Thoracic aorta (tissue), 2 donors: ENCODE data around the gene MIER2. TPM values are rescaled to one million over a fixed set of nuclear protein-coding genes. Genes with fewer than 3 reads are reported as not detected.

Experiments used
- ATAC-seq: fragments of 150-250 bp; one replicate; pipeline ENCODE4 v1.8.0; 2017; ENCODE audit warnings: low read depth; ENCODE audit not compliant: insufficient number of reproducible peaks, low FRiP score
- DNase-seq: peaks from one replicate; pipeline ENCODE4 v3.0.0-alpha.2; 2020; ENCODE audit warnings: low spot score
- H3K27ac ChIP-seq, 2 donors: fragments of 200-600 bp; sonication (generic); 1 replicate in 1 of 2; 2 replicates in 1 of 2; pipeline ENCODE4 v1.5.1; 2016; ENCODE audit warnings: mild to moderate bottlenecking in 2 of 2, moderate library complexity in 2 of 2
- H3K27me3 ChIP-seq: fragments of 200-600 bp; sonication (generic); replicated peaks from 2 replicates; pipeline ENCODE4 v1.6.0; 2016; ENCODE audit warnings: mild to moderate bottlenecking; ENCODE audit not compliant: insufficient read depth
- H3K36me3 ChIP-seq: fragments of 200-600 bp; sonication (generic); one replicate; pipeline ENCODE4 v1.5.1; 2016
- H3K4me1 ChIP-seq, 2 donors: fragments of 200-600 bp; sonication (generic); 1 replicate in 1 of 2; 2 replicates in 1 of 2; pipeline versions ENCODE4 v1.5.1 to v1.6.0; 2016; ENCODE audit warnings: low read depth in 2 of 2, mild to moderate bottlenecking in 1 of 2; ENCODE audit not compliant: control insufficient read depth in 1 of 2
- H3K4me3 ChIP-seq: fragments of 200-600 bp; sonication (generic); 2 replicates; pipeline ENCODE4 v1.5.1; 2016; ENCODE audit warnings: mild to moderate bottlenecking
- H3K9me3 ChIP-seq: fragments of 200-600 bp; sonication (generic); 2 replicates; pipeline ENCODE4 v1.5.1; 2016
- total RNA-seq, 2 donors: library from RNA; depleted of rRNA; stranded (reverse); fragments of >200 nt; gene quantifications; one replicate each; pipeline versions ENCODE4 v1.1.0 to v1.2.3, GENCODE V29; 2016
- TF ChIP-seq, protein P1 (sequence below): fragments of 200-600 bp; sonication (generic); IDR thresholded peaks from one replicate; pipeline ENCODE4 v1.5.1; 2019; ENCODE audit warnings: antibody characterized with exemption

MIER2 gene
- total RNA-seq, 2 donors from 2014 or later = 8.8 to 43.6 TPM

DNA sequence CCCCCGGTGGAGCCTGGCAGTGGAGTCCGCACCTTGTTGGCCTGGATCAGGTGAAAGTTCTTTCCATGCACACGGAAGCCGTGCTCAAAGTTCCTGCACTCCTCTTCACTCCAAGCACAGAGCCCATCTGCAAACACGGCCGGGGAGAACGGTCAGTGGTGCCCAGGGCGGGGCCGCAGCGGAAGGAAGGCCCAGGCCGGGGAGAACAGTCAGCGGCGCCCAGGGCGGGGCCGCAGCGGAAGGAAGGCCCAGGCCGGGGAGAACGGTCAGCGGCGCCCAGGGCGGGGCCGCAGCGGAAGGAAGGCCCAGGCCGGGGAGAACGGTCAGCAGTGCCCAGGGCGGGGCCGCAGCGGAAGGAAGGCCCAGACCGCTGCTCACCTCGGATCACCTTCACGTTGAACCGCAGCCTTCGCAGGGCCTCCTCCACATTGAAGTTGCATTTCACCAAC, 32.8 kb downstream of the MIER2 start:
- ATAC-seq = no peak
- DNase-seq = no peak
- Histone ChIP-seq H3K4me3 (no peak overlapping the region), H3K27me3 (no peaks in the 10 kb centered on the region), H3K4me1 (no peaks in the 10 kb centered on the region), H3K36me3 (peaks cover 53% of the 10 kb centered on the region), H3K27ac (no peak overlapping the region), H3K9me3 (no peaks in the 10 kb centered on the region)
- TF ChIP-seq, protein P1, sequence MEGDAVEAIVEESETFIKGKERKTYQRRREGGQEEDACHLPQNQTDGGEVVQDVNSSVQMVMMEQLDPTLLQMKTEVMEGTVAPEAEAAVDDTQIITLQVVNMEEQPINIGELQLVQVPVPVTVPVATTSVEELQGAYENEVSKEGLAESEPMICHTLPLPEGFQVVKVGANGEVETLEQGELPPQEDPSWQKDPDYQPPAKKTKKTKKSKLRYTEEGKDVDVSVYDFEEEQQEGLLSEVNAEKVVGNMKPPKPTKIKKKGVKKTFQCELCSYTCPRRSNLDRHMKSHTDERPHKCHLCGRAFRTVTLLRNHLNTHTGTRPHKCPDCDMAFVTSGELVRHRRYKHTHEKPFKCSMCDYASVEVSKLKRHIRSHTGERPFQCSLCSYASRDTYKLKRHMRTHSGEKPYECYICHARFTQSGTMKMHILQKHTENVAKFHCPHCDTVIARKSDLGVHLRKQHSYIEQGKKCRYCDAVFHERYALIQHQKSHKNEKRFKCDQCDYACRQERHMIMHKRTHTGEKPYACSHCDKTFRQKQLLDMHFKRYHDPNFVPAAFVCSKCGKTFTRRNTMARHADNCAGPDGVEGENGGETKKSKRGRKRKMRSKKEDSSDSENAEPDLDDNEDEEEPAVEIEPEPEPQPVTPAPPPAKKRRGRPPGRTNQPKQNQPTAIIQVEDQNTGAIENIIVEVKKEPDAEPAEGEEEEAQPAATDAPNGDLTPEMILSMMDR = no peak

DNA sequence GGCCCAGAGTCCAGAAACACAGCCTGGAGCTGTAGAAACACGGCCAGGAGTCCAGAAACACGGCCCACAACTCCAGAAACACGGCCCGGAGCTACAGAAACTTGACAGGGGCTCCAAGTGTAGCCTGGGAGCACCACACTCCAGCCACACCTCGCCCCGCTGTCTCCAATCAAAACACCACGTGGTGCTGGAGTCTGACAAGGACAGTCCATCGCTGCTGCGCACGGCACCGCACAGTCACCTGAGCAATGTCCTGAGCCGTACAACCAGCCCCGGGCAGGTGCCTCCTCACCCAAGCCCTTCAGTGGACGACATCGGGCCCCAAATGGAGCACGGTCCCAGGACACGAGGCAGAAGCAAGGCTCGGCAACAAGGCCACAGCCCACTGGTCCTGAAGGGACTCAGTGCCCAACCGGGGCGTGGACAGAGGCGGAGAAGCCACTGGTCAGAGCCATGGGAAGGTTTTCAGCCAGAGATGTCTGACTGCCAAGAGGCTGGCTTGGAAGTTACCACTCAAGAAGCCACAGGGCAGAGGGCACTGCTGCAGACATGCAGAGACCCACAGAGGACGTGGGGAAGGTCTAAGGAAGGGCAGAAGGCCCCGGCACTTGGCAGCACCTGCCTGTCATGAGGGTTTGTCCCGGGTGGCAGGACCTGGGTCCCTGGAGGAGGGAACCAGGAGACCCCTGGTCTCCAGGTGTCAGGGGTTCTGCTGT, 33.7 kb downstream of the MIER2 start:
- TF ChIP-seq, protein P1 = no peak
- Histone ChIP-seq H3K36me3 (peaks cover 53% of the 10 kb centered on the region), H3K27ac (no peak overlapping the region), H3K9me3 (no peaks in the 10 kb centered on the region), H3K4me3 (peak overlapping the region; percentile 11), H3K4me1 (no peaks in the 10 kb centered on the region), H3K27me3 (no peaks in the 10 kb centered on the region)
- DNase-seq = no peak
- no peak for ATAC-seq

DNA sequence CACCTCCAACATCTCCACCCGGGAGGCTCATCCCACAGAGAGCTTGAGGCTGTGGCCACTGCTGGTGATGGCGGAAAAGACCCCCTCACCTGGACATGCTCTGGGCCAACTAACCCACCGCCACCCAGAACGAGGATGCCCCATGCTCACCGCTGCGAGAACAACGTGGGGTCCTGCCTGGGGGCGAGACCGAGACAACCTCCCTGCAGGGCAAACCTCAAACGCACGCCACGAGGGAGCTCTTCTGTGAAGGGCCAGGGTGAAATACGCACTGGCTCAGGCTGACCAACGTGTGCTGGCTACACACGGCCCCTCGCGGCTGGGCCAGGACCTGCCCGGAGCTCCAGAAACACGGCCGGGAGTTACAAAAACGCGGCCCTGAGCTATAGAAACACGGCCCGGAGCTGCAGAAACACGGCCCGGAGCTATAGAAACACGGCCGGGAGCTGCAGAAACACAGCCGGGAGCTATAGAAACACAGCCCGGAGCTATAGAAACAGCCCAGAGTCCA, 34.4 kb downstream of the MIER2 start:
- Histone ChIP-seq H3K9me3 (no peaks in the 10 kb centered on the region), H3K27ac (no peak overlapping the region), H3K4me1 (no peaks in the 10 kb centered on the region), H3K4me3 (no peak overlapping the region), H3K27me3 (no peaks in the 10 kb centered on the region), H3K36me3 (peaks cover 49% of the 10 kb centered on the region)
- no peak for ATAC-seq
- TF ChIP-seq, protein P1 = no peak
- DNase-seq = no peak

DNA sequence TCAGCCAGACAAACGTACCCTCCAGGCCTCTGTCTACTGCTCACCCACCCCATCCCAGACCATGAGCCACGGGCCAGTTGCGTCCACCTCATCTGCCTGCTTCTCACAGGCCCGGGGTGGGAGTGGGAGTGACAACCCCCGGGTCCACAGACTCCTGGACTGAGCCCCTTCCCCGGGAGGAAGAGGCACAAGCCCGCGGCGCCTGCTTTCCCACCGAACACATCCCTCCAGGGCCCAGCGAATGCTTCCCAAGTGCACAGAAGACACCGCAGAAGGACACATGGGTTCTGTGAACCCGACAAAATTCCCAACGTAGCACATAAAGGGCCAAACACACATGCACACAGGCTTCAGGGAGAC, 35.4 kb downstream of the MIER2 start:
- DNase-seq (no peak), ATAC-seq (no peak)
- no peak overlapping the region for H3K4me3 ChIP-seq
- no peak overlapping the region for H3K27ac ChIP-seq
- H3K27me3 ChIP-seq = no peaks in the 10 kb centered on the region
- H3K36me3 ChIP-seq = peaks cover 48% of the 10 kb centered on the region
- TF ChIP-seq, protein P1 = no peak
- no peaks in the 10 kb centered on the region for H3K9me3 ChIP-seq
- H3K4me1 ChIP-seq = no peaks in the 10 kb centered on the region

DNA sequence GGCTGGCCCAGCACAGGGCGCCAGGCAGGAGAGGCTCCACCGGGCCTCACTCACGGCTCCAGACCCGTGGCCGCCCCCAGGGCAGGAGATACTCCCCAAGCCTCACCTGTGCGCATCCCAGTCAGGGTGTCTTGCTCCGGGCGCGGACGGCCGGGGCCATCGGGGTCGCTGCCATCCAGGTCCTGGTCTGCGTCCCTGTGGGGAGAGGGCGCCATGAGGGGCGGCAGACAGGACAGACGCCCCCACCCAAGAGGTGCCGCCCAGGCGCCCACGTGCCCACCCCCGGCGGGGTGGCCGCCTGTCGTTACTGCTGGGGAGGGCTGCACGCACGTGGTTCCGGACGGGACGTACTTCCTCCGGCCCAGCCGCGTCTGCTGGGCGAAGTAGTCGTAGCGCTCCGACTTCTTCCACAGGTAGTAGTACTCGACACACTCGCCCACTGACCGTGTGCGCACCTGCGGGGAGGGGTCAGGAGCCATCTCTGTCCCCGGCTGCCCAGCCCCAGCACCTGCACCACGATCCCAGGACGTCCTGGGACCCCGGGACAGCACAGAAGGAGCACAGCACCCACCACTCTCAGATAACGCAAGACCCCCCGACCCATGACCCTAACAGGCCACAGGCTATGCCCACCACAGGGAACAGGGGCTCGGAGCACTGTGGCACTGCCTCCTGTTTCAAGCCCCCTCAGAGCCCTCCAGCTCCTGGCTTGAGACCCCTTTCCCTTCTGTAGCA, 36.0 kb downstream of the MIER2 start:
- H3K4me1 ChIP-seq = no peaks in the 10 kb centered on the region
- no peaks in the 10 kb centered on the region for H3K27me3 ChIP-seq
- TF ChIP-seq, protein P1 = no peak
- ATAC-seq (no peak), DNase-seq (no peak)
- no peaks in the 10 kb centered on the region for H3K9me3 ChIP-seq
- no peak overlapping the region for H3K27ac ChIP-seq
- H3K4me3 ChIP-seq = no peak overlapping the region
- peaks cover 43% of the 10 kb centered on the region for H3K36me3 ChIP-seq
